NT2/D1 (cell line): Measurements from ENCODE around the gene ZNF316.

Experiments
- DNase-seq: peaks from one replicate; pipeline ENCODE4 v3.0.0-alpha.2; 2011; ENCODE audit warnings: low read depth, low spot score
- H3K27me3 ChIP-seq: 2 replicates; pipeline ENCODE4 v1.6.0; 2011; ENCODE audit warnings: mild to moderate bottlenecking; ENCODE audit not compliant: insufficient read length, insufficient read depth
- H3K36me3 ChIP-seq: 2 replicates; pipeline ENCODE4 v1.6.1; 2011; ENCODE audit warnings: mild to moderate bottlenecking, low read length, mixed read lengths; ENCODE audit not compliant: insufficient read depth, insufficient read length
- H3K4me1 ChIP-seq: 2 replicates; pipeline ENCODE4 v1.5.1; 2011; ENCODE audit not compliant: insufficient read depth, insufficient read length
- H3K4me3 ChIP-seq: 2 replicates; pipeline ENCODE4 v1.5.1; 2011; ENCODE audit warnings: low read depth; ENCODE audit not compliant: insufficient read length
- H3K9ac ChIP-seq: 2 replicates; pipeline ENCODE4 v1.6.0; 2011; ENCODE audit warnings: low read depth; ENCODE audit not compliant: insufficient read length
- H3K9me3 ChIP-seq: 2 replicates; pipeline ENCODE4 v1.5.1; 2011; ENCODE audit warnings: mild to moderate bottlenecking, low read length; ENCODE audit not compliant: insufficient read depth
- SUZ12 ChIP-seq: IDR thresholded peaks from 2 replicates; pipeline ENCODE4 v1.6.1; 2011; ENCODE audit not compliant: insufficient read length, insufficient read depth; ENCODE audit errors: extremely low read depth
- YY1 ChIP-seq: IDR thresholded peaks from 2 replicates; pipeline ENCODE4 v1.6.1; 2011; ENCODE audit not compliant: insufficient read length, insufficient read depth
- ZNF274 ChIP-seq: IDR thresholded peaks from 2 replicates; pipeline ENCODE4 v1.6.1; 2011; ENCODE audit warnings: mild to moderate bottlenecking, low read depth, low read length

The ZNF316 gene

GRCh38 chr7:6675807-6676405, 38.8 kb downstream of the ZNF316 start:
- H3K4me3 ChIP-seq: no peak overlapping the region
- no peaks in the 10 kb centered on the region for H3K4me1 ChIP-seq
- H3K27me3 ChIP-seq: no peaks in the 10 kb centered on the region
- no peak for TF ChIP-seq YY1
- peak; percentile 93 for TF ChIP-seq ZNF274
- no peak for TF ChIP-seq SUZ12
- H3K36me3 ChIP-seq: peaks cover 8% of the 10 kb centered on the region
- peaks cover 87% of the 10 kb centered on the region for H3K9me3 ChIP-seq
- no peak overlapping the region for H3K9ac ChIP-seq
- DNase-seq: no peak

DNA sequence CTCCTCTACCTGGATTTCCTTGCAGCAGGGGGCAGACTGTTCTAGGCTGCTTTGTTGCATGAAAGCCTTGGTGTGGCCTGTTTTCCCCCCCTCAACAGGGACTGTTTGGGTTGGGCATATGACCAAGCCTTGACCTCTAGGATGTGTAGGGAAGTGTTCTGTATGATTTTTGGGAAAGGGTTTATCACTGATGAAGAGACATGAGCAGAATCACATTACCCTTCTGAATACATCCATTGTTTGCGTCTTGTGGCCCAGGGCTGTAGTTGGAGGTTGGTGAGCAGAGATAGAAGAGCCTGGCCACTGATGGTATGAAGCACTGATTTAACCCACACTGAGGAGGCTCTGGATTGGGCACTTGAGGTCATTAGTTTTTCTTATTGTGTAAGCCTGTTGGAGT, 43.0 kb downstream of the ZNF316 start:
- DNase-seq: no peak
- peaks cover under 1% of the 10 kb centered on the region for H3K36me3 ChIP-seq
- H3K9ac ChIP-seq: no peak overlapping the region
- H3K4me1 ChIP-seq: no peaks in the 10 kb centered on the region
- H3K27me3 ChIP-seq: no peaks in the 10 kb centered on the region
- TF ChIP-seq YY1 (no peak), ZNF274 (no peak), SUZ12 (no peak)
- H3K9me3 ChIP-seq: peaks cover 99% of the 10 kb centered on the region
- no peak overlapping the region for H3K4me3 ChIP-seq

DNA sequence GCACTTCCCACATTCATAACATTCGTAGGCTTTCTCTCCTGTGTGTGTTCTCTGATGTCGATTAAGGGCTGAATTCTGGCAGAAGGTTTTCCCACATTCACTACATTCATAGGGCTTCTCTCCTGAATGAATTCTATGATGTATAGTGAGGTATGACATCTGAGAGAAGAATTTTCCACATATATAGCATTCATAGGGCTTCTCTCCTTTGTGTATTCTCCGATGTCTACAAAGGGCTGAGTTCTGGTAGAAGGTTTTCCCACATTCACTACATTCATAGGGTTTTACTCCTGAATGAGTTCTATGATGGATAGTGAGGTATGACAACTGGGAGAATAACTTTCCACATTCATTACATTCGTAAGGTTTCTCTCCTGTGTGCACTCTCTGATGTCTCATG, 54.0 kb downstream of the ZNF316 start:
- H3K9ac ChIP-seq: no peak overlapping the region
- H3K27me3 ChIP-seq: no peaks in the 10 kb centered on the region
- TF ChIP-seq SUZ12 (no peak), YY1 (no peak), ZNF274 (no peak)
- DNase-seq: no peak
- H3K4me1 ChIP-seq: no peaks in the 10 kb centered on the region
- no peak overlapping the region for H3K4me3 ChIP-seq
- peaks cover 89% of the 10 kb centered on the region for H3K36me3 ChIP-seq
- H3K9me3 ChIP-seq: peaks cover 100% of the 10 kb centered on the region

DNA sequence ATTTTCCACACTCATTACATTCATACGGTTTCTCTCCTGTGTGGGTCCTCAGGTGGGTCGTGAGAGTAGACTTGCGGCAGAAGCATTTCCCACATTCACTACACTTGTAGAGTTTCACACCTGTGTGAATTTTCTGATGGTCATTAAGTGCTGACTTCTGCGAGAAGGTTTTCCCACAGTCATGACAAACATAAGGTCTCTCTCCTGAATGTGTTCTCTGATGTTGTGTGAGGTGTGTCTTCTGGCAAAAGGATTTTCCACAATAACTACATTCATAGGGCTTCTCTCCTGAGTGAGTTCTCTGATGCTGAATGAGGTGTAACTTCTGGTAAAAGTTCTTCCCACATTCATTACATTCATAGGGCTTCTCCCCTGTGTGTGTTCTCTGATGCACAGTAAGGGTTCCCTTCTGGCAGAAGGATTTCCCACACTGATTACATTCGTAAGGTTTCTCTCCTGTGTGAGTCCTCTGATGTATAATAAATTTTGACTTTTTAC, 54.5 kb downstream of the ZNF316 start:
- H3K4me1 ChIP-seq: no peaks in the 10 kb centered on the region
- H3K27me3 ChIP-seq: no peaks in the 10 kb centered on the region
- no peak overlapping the region for H3K4me3 ChIP-seq
- H3K36me3 ChIP-seq: peaks cover 95% of the 10 kb centered on the region
- DNase-seq: no peak
- no peak overlapping the region for H3K9ac ChIP-seq
- peaks cover 100% of the 10 kb centered on the region for H3K9me3 ChIP-seq
- TF ChIP-seq SUZ12 (no peak), YY1 (no peak), ZNF274 (peak; percentile 89)

GRCh38 chr7:6700793-6701192, 63.7 kb downstream of the ZNF316 start:
- TF ChIP-seq SUZ12: no peak
- no peak for TF ChIP-seq YY1
- no peak for TF ChIP-seq ZNF274
- Histone ChIP-seq H3K27me3 (no peaks in the 10 kb centered on the region), H3K4me1 (no peaks in the 10 kb centered on the region), H3K9ac (no peak overlapping the region), H3K36me3 (peaks cover 88% of the 10 kb centered on the region), H3K4me3 (no peak overlapping the region), H3K9me3 (peaks cover 91% of the 10 kb centered on the region)
- DNase-seq: no peak

GRCh38 chr7:6701860-6702259, 64.7 kb downstream of the ZNF316 start:
- DNase-seq: no peak
- no peaks in the 10 kb centered on the region for H3K4me1 ChIP-seq
- H3K9me3 ChIP-seq: peaks cover 80% of the 10 kb centered on the region
- no peak overlapping the region for H3K4me3 ChIP-seq
- peaks cover 77% of the 10 kb centered on the region for H3K36me3 ChIP-seq
- TF ChIP-seq ZNF274 (no peak), SUZ12 (no peak), YY1 (no peak)
- no peak overlapping the region for H3K9ac ChIP-seq
- H3K27me3 ChIP-seq: no peaks in the 10 kb centered on the region
